ENCODE data around the gene ABLIM1.

Gene ABLIM1

GRCh38 chr10:114513381-114513792, 144.7 kb downstream of the ABLIM1 start:
- DNase-seq = no peak

DNA sequence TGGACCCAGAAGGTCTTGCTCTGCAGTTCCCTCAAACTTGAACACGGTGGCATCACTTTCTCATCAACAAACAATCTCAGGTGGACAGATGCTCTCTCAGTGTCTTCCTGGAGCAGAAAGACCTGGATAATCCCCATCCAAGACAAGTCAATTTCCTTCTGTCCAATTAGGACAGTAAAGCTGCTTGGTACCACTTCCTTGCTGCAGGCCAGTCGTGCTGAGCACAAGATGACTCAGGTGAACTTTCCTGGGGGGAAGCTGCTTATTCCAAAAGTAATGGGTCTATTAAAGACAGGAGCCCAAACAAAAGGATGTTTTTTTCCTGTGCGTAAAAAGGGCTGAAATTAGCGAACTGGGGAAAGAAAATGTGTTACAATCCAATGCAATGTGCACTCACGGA, 146.2 kb downstream of the ABLIM1 start:
- no peak for DNase-seq

DNA sequence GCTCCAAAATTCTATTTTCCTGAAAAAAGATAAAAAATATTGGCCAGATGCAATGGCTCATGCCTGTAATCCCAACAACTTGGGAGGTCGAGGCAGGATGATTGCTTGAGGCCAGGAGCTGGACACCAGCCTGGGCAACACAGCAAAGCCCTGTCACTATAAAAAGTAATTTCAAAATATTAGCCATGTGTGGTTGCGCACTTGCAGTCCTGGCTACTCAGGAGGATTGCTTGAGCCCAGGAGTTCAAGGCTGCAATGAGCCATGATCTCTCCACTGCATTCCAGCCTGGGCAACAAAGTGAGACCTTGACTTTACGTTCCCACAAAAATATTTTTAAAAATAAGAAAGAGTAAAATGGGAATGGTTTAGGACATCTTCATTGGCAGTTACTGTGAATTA, 149.7 kb downstream of the ABLIM1 start:
- no peak for DNase-seq

DNA sequence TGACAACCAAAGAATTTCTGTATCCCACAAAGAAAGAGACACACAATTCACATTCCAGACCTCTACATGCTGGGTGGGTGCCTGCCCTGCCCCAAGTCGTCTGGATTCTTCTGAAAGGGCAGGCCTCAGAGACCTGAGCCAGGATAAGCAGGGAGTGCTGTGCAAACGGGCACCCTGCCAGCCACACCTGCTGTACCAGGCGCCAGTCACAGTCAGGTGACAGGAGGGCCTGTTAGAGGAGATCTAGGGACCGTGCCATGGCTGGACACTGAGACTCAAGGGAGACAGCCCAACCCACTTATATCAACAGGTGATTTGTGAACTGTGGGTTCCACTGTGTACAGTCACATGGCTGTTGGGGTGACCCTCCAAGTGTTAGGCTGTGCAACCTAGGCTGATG, 150.6 kb downstream of the ABLIM1 start:
- no peak for DNase-seq

DNA sequence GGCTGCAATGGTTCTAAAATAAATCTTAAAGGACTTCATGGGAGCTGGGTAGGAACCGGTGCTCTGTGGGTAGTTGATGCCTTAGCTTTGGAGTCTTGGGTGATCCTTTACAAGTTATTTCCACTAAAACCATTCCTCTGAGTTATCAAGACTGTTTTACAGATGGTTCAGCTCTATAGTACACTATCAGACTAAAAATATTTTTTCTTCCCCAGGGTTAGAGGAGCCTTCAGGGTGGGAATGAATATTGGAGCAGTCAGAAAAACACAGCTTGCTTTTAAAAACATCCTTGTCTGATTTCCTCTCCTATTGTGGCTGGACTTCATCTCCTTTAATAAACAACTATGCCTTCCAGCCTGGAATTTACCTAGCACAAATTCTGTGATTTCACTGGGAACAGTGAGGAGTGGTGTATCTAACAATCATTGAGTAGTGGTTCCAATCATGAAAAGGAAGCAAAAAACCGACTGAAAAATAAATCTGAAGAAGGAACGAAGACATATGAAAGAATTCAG, 151.1 kb downstream of the ABLIM1 start:
- DNase-seq = no peak

DNA sequence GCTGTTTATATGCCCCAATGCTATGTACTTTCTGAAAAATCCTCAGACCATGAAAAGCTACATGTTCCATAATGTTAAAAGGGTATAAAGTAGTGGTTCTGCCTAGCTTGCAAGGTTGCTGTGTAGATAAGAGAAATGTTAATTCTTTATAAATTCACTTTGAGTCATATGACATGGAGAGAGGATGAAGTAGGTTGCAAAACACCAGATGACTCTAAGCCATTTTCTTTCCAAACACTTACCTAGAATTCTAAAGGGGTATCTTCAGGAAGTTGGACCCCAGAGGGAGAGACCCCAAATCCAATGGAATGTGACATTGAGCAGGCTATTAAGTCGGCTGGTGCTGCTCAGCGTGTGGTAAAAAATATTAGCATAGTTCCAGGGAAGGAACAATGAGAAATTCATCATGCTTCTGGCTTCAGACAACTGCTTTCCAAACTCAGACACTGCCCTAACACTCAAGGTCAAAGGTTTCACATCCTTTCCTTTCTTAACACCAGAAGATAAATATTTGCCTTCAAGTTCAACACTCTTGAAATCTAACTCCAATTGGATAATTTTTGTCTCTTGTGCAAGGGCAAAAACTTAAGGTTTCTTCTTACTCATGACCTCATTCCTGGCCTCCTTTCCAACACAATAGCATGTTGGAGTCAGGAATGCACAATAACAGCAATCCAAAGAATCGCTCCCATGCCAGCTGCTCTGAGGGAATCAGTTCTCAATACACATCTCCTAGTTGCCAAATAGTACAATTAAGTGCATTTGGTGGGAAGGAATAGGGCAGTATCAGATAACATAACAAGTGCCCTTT, 153.1 kb downstream of the ABLIM1 start:
- no peak for DNase-seq

DNA sequence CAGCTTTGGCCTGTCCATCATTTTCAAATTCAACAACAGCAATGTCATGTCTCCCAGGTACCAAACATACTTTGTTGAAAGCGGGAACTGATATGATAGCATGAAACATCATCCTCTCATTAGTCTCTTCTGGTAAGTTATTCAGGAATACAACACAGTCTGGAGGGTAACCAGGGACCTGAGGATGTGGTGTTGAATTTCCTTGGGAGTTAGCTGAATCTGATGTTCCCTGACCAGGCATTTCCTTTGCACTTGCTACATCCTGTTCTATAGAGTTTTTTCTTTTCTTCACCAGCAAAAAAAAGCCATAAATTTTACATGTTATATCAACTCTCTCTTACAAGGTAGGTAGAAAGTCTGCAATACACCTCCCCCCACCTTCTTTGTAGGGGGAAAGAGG, 156.0 kb downstream of the ABLIM1 start:
- DNase-seq = no peak

DNA sequence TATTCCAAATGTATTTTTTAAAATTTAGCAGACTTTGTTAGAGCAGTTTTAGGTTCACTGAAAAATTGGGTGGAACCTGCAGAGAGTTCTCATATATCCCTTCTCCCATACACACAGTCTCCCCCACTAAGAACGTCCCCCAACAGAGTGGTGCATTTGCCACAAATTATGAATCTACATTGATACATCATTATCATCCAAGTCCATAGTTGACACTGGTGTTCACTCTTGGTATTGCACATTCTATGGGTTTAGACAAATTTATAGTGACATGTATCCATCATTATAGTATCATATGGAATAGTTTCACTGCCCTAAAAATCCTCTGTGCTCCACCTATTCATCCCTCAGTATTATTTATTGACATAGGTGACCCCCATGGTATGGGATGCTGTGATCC, 156.4 kb downstream of the ABLIM1 start:
- DNase-seq = no peak

DNA sequence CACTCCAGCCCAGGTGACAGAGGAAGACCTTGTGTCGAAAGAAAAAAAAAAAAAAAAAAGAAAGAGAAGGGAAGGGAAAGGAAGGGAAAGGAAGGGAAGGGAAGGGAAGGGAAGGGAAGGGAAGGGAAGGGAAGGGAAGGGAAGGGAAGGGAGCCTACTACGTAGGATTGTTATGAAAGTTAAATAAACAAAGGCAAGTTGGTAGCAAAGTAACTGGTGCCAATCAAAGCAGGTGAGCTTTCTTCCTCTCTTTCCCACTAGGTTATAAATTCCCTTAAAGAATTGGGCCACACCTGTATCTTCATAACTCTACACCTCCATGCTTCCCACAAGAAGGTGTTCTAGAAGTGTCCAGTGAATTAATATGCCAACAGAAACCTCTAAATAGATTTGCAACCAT, 157.4 kb downstream of the ABLIM1 start:
- no peak for DNase-seq

DNA sequence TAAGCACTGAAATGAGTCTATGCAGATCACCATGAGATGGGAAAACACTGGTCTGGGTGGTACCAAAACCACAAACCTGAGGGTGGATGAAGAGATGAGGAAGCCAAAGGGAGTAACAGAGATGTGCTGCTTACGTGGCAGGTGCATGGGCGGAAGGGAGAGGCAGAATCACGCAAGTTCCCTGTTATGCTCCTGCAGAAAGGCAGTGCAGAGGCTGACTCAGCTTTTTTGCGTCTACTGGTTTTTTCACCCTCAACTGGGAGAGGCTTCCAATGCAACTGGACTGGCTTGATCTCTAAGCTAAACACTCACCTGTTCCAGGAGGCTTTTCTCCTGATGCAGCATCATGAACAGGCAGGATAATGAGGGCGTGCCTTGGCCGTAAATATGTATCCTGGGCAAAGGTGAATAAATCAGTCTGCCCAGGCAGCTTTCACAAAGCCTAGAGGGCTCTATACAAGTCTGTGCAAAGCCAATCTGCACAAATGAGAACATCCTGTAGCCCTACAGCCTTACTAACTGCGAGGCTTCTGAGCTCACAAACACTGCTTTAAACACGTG, 158.4 kb downstream of the ABLIM1 start:
- DNase-seq = no peak

GRCh38 chr10:114499116-114499515, 159.0 kb downstream of the ABLIM1 start:
- DNase-seq = no peak

DNA sequence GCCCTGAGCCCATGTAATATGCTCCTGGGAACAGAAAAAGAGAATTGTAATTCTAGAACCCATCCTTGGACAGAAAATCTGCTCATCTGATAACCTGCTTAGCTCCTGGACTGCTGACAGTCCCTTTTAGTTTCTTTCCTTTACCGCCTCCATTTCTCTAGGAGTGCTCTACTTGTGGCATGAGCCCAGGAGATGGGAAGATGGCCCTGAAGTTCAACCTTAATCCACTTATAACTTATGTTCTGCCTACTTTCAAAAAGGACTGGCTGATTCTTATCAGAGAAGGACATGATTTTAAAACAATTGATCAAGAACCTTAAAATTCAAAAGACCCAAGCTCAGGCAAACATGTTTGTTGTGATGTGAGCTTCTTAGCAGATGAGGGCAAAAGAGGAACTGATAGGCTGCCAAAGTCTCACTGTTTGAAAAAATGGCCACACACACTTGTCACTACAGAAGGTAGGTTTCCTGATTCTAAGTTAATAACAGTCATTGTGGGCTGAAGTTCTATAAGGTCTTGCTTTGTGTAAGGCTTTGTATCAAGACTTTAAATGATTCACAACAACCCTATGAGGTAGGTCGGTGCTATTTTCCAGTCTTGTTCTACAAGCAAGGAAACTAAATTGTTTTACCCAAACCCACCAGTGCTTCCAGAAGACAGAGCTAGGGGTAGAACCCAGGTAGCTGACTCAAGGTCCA, 159.5 kb downstream of the ABLIM1 start:
- DNase-seq = no peak

- DNase-seq = no peak
Measured at GRCh38 chr10:114495303-114495702, 162.8 kb downstream of the ABLIM1 start.

- DNase-seq = no peak
Measured at GRCh38 chr10:114492351-114493037, 165.6 kb downstream of the ABLIM1 start.

DNA sequence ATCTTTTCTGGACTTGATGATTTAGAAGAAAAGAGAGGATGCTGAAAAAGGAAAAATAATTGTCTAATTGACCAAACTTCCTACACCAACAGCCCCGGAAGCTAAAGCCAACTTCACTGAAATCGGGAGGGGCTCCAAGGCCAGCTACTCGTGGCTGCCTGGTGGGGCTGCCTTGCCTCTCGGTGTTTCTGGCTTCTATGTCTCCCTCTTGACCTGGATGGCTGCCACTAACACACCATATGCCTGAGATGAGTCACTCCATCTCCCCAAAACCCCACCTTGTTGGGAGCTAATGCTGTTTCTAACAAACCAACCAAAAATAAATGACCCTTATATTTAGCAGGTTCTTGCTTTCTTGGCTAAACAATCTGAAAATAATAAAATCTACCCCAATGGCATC, 166.1 kb downstream of the ABLIM1 start:
- DNase-seq = no peak

DNA sequence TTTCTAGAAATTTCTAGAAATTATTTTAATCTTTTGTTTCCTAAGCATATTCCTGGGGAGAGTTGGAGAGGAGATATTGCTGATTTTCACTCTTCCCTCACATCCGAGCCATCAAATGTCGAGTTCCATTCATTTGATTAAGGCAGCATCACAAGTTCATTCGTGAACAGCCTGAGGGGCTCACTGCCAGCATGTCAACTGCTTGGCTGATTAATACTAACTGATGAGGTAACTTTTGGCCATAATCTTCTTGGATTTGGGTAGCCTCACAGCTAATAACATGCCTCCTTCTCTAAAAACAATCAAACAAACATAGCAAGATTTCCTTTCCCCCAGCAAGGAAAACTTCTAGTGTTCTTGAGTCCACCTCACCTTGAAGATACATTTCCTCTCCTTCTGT, 166.7 kb downstream of the ABLIM1 start:
- DNase-seq = no peak

GRCh38 chr10:114489521-114490310, 168.4 kb downstream of the ABLIM1 start:
- no peak for DNase-seq

DNA sequence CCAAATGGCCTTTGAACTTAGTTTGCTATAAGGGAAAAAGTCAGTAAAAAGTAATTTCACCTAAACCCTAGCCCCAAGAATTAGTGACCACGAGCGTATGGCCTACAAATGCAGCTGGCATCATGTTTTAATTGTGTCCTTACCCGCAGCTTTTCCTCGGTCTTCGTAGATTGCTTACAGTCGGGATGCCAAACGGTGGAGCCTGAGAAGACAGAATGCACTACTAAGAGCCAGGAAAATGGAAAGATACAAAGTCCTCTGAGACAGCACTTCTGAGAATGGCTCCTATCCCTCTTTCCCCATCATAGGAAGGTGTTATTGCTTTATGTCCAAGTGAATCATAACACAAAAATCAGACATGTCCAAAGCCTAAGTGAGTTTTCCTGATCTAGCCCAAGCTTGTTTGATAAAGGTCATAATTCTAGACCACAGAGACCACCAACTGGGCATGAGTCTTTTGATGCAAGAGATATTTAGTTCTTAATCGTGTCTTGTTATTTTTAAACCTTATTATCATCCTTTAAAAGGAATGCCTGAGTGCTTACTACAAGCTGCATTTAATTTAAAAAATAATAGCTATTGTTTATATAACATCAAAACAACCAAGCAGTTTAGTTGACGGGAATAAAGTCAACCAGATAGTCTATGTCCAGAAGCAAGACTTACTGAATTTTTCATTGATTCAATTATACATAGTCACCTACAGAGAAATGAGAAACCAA, 170.1 kb downstream of the ABLIM1 start:
- no peak for DNase-seq

DNA sequence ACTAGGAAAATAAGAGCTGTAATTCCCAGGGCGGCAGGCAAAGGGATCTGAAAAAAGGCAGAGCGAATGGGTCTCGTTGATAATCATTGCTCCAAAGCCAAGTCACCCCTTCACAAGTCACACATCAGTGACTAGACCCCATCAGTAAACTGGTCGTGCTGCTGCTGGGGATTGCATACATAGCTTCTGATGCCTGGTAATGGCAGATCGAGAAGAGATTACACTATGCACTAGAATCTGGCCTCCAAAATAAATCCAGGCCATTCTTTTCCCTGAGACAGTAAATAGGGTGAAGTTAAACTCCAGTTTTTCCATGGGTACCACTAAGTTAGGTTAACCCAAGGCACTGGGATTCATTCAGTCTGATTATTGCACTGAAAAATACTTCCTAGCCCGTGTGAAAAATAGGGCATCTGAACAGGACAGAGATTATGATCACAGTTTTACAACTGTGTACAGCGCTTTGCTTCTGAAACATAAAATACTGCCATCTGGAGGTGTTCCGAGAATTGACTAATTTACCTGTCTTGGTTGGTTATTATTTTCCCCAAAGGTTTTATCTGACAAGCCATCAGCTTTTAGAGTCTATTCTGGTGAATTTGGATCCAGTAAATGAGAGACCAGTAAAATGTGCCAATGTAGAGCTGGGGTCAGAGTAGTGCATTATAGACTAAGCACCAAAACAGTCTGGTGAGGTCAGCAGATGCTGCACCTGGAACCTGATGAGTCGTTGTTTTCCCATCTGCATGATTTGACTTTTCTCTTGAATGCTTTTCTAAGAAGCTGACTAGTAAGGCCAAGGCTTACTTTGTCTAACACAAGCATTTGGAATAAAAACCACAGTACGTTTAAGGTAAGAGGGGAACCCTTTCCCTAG, 170.9 kb downstream of the ABLIM1 start:
- DNase-seq = no peak

- no peak for DNase-seq
Measured at GRCh38 chr10:114485696-114486400, 172.2 kb downstream of the ABLIM1 start.
